Thoracic aorta (tissue), 2 donors: ENCODE measurements around the gene IL1RAPL2. TPM values are rescaled to one million over a fixed set of nuclear protein-coding genes. Genes with fewer than 3 reads are reported as not detected.

Experiments
- ATAC-seq: fragments of 150-250 bp; one replicate; pipeline ENCODE4 v1.8.0; 2017; ENCODE audit warnings: low read depth; ENCODE audit not compliant: insufficient number of reproducible peaks, low FRiP score
- DNase-seq: peaks from one replicate; pipeline ENCODE4 v3.0.0-alpha.2; 2020; ENCODE audit warnings: low spot score
- H3K27ac ChIP-seq, 2 donors: fragments of 200-600 bp; sonication (generic); 1 replicate in 1 of 2; 2 replicates in 1 of 2; pipeline ENCODE4 v1.5.1; 2016; ENCODE audit warnings: mild to moderate bottlenecking in 2 of 2, moderate library complexity in 2 of 2
- H3K27me3 ChIP-seq: fragments of 200-600 bp; sonication (generic); replicated peaks from 2 replicates; pipeline ENCODE4 v1.6.0; 2016; ENCODE audit warnings: mild to moderate bottlenecking; ENCODE audit not compliant: insufficient read depth
- H3K36me3 ChIP-seq: fragments of 200-600 bp; sonication (generic); one replicate; pipeline ENCODE4 v1.5.1; 2016
- H3K4me1 ChIP-seq, 2 donors: fragments of 200-600 bp; sonication (generic); 1 replicate in 1 of 2; 2 replicates in 1 of 2; pipeline versions ENCODE4 v1.5.1 to v1.6.0; 2016; ENCODE audit warnings: low read depth in 2 of 2, mild to moderate bottlenecking in 1 of 2; ENCODE audit not compliant: control insufficient read depth in 1 of 2
- H3K4me3 ChIP-seq: fragments of 200-600 bp; sonication (generic); 2 replicates; pipeline ENCODE4 v1.5.1; 2016; ENCODE audit warnings: mild to moderate bottlenecking
- H3K9me3 ChIP-seq: fragments of 200-600 bp; sonication (generic); 2 replicates; pipeline ENCODE4 v1.5.1; 2016
- total RNA-seq, 2 donors: library from RNA; depleted of rRNA; stranded (reverse); fragments of >200 nt; gene quantifications; one replicate each; pipeline versions ENCODE4 v1.1.0 to v1.2.3, GENCODE V29; 2016
- TF ChIP-seq, protein P1 (sequence below): fragments of 200-600 bp; sonication (generic); IDR thresholded peaks from one replicate; pipeline ENCODE4 v1.5.1; 2019; ENCODE audit warnings: antibody characterized with exemption

IL1RAPL2 gene
- total RNA-seq, 2 donors from 2014 or later, result not detected

DNA sequence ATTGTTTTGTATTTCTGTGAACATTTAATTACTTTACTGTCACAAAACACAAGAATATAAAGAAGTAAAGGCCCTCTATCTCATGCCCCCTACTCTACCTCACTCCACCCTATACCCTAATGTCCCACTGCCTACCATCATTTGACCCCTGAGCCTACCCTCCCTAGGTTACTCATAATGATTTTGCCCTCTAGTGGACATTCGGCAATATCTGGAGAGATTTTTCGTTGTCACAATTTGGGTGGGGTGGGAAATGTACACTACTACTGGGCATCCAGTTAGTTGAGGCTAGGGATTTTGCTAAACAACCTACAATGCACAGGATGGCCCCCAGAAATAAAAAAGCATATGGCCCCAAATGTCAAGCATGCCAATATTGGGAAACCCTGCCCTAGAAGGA lies 644.3 kb downstream of the IL1RAPL2 start:
- TF ChIP-seq, protein P1, sequence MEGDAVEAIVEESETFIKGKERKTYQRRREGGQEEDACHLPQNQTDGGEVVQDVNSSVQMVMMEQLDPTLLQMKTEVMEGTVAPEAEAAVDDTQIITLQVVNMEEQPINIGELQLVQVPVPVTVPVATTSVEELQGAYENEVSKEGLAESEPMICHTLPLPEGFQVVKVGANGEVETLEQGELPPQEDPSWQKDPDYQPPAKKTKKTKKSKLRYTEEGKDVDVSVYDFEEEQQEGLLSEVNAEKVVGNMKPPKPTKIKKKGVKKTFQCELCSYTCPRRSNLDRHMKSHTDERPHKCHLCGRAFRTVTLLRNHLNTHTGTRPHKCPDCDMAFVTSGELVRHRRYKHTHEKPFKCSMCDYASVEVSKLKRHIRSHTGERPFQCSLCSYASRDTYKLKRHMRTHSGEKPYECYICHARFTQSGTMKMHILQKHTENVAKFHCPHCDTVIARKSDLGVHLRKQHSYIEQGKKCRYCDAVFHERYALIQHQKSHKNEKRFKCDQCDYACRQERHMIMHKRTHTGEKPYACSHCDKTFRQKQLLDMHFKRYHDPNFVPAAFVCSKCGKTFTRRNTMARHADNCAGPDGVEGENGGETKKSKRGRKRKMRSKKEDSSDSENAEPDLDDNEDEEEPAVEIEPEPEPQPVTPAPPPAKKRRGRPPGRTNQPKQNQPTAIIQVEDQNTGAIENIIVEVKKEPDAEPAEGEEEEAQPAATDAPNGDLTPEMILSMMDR, result no peak
- Histone ChIP-seq H3K27me3 (no peaks in the 10 kb centered on the region), H3K36me3 (no peaks in the 10 kb centered on the region), H3K4me1 (no peaks in the 10 kb centered on the region), H3K4me3 (no peak overlapping the region), H3K27ac (no peak overlapping the region), H3K9me3 (no peaks in the 10 kb centered on the region)
- ATAC-seq (no peak), DNase-seq (no peak)

DNA sequence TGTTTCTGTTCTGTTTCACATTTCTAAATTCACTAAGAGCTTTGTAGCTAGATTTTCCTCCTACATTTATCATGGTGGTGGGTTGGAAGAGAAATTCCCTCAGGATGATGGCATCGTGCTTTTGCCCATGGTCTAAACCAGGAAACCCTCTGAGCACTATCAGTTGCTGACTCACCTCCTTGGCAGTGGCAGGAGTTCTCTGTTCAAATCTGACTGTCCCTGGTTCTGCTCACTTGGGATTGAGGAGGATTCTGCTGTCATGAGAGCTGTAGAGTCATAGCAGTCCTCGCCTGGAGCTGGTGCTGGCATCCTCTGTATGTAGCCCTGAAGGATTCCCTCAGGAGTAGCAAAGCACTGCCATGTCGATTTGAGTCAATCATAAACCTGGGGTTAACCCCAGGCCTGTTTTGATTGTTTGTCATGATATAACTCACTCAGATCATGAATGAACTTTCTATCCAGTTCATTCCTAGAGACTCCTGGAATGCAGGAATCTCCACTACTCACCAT lies 645.1 kb downstream of the IL1RAPL2 start:
- Histone ChIP-seq H3K36me3 (no peaks in the 10 kb centered on the region), H3K27ac (no peak overlapping the region), H3K9me3 (no peaks in the 10 kb centered on the region), H3K4me3 (no peak overlapping the region), H3K27me3 (no peaks in the 10 kb centered on the region), H3K4me1 (no peaks in the 10 kb centered on the region)
- DNase-seq, result no peak
- no peak for ATAC-seq
- TF ChIP-seq, protein P1, result no peak

DNA sequence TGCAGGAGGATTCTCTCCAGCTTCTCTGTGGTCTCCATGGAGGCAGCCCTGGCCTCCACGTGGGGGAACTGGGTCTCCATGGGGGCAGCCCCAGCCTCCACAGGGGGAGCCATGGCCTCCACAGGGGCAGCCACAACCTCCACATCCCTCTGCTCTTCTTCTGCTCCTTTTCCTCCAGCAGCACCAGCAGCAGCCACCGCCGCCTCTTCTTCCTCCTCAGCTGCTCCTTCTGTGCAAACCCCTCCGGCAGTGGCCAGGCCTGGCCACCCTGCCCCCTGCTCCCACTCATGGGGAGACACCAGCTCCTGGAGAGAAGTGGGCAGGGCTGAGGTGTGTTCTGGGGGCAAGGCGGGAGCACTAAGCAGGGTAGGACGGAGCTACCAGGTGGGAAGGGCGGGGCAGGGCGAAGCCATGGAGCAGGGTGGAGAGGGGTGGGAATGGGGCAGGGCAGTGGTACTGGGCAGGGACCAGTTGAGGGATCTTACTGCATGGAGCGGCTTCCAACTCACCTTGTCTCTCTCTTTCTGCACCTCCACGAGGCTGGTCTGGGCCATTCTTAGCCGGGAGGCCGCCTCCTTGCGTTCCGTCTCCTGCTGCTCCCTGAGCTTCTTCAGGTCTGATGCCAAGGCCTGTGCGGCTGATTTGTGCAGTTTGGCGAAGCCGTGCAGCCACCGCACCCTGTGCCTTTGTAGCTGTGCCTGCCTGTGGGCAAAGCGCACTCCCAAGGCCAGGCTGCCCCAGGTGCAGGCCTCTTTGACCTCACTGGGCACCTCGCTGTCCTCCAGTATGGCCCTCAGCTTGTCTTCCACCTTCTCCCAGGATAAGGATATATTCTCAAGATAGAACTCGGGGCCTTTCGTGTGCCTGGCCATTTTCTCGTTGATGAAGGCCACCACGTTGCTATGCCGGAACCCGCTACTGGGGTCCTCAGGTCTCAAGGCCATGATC lies 653.7 kb downstream of the IL1RAPL2 start:
- H3K27me3 ChIP-seq, result no peaks in the 10 kb centered on the region
- H3K9me3 ChIP-seq, result no peaks in the 10 kb centered on the region
- H3K4me3 ChIP-seq, result no peak overlapping the region
- TF ChIP-seq, protein P1, result no peak
- H3K4me1 ChIP-seq, result no peaks in the 10 kb centered on the region
- H3K27ac ChIP-seq, result no peak overlapping the region
- H3K36me3 ChIP-seq, result no peaks in the 10 kb centered on the region
- no peak for ATAC-seq
- DNase-seq, result no peak

DNA sequence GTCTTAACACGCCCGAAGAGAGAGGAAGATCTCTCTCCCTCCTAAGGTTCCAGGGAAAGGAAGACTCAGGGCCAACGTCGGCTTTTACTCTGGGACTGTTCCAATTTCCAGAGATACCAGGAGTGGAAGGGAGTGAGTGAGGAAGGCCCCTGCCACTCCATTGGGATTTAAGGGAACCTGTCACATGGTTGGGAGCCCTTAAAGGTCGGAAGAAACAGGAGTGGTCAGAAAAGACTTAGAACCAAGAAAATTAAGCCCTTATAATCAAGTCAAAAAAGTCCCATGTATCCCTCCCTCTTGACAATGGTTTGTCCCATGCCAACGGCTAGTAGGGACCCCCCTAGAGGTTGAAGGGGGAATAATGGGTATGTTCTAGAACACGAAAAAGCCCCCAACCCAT lies 654.6 kb downstream of the IL1RAPL2 start, which contains the start of gene TEX13A:
Gene TEX13A, minus strand, starts transcription at position 59 of the 400 bp plus-strand sequence. CDS start 297 bp downstream, outside the sequence.
- ATAC-seq (no peak), DNase-seq (no peak)
- TF ChIP-seq, protein P1, result no peak
- H3K4me3 ChIP-seq, result no peak within 1 kb of the TSS
- H3K27ac ChIP-seq, result no peak within 1 kb of the TSS
- no peaks in the 10 kb centered on the region for H3K9me3 ChIP-seq
- H3K27me3 ChIP-seq, result no peaks in the 10 kb centered on the region
- no peaks in the 10 kb centered on the region for H3K4me1 ChIP-seq
- H3K36me3 ChIP-seq, result no peaks in the 10 kb centered on the region

DNA sequence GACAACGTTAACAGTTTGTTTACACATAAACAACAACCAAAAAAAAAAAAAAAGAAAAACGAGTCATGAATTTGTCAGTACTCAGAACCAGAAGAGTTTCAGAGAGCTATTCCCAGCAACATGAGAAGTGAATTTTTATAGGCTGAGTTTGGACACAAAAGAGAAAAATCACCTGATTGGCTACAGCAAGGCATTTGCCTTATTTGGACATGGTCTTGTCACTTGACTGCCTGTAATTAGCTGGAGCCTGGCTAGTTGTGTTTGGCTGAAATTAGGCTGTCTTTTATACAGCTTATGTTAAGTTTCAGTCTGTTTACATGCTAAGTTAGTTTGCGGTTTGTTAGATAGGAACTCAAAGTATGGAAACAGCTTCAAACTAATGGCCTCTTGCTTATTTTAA lies 655.4 kb downstream of the IL1RAPL2 start:
- Histone ChIP-seq H3K27ac (no peak overlapping the region), H3K36me3 (no peaks in the 10 kb centered on the region), H3K9me3 (no peaks in the 10 kb centered on the region), H3K27me3 (no peaks in the 10 kb centered on the region), H3K4me1 (no peaks in the 10 kb centered on the region), H3K4me3 (no peak overlapping the region)
- TF ChIP-seq, protein P1, result no peak
- ATAC-seq (no peak), DNase-seq (no peak)
